Measurements from ENCODE around the gene TEX19. TPM values are rescaled to one million over a fixed set of nuclear protein-coding genes. Genes with fewer than 3 reads are reported as not detected.

The TEX19 gene
- total and polyA plus RNA-seq, 10 of the 15 experiments (the other 5 are each of a cell fraction or from before 2014, with no cell fraction given): 0.03 to 0.32 (median 0.13) TPM; not detected in 3

GRCh38 chr17:82389379-82389778, 30.3 kb downstream of the TEX19 start:
- Histone ChIP-seq H4K20me1 (ENCODE audit: control insufficient read depth, insufficient read depth) (no peaks in the 10 kb centered on the region), H3K27ac (ENCODE audit: control insufficient read depth, insufficient read depth) (no peak overlapping the region), H3K36me3 (ENCODE audit: control insufficient read depth in 2 of 2, insufficient read depth in 2 of 2, low read length in 1 of 2) (no peaks in the 10 kb centered on the region; a peak in 2 of 4 replicates), H3K9ac (ENCODE audit: control insufficient read depth, insufficient read depth, low read length) (no peak overlapping the region), H3K4me2 (ENCODE audit: control insufficient read depth, insufficient read depth) (no peak overlapping the region), H3K4me1 (ENCODE audit: control insufficient read depth, insufficient read depth, low read length) (no peaks in the 10 kb centered on the region), H3K27me3 (replicated peaks in 1 of 2; ENCODE audit: control insufficient read depth in 2 of 2, insufficient read depth in 2 of 2, low read length in 1 of 2) (no peaks in the 10 kb centered on the region), H3K79me2 (ENCODE audit: control insufficient read depth, insufficient read depth, low read length) (no peaks in the 10 kb centered on the region), H3K4me3 (no peak overlapping the region), H3K9me3 (replicated peaks; ENCODE audit: control insufficient read depth, insufficient read depth, low read length) (no peaks in the 10 kb centered on the region), H2AFZ (ENCODE audit: control insufficient read depth, low read depth, low read length) (no peak overlapping the region)
- TF ChIP-seq SRF (IDR thresholded peaks at IDR 0.05; ENCODE audit: low read depth in 2 of 2, low read length in 2 of 2): no peak
- TF ChIP-seq CTCF (IDR thresholded peaks at IDR 0.05 in 2 of 3, conservative IDR thresholded peaks at IDR 0.05 in 1 of 3; ENCODE audit: control insufficient read depth in 2 of 3, extremely low read depth in 1 of 3, insufficient read depth in 1 of 3, low read depth in 3 of 3, low read length in 3 of 3): no peak
- TF ChIP-seq ZNF24 (IDR thresholded peaks at IDR 0.05): no peak
- TF ChIP-seq NFYB (IDR thresholded peaks at IDR 0.05; ENCODE audit: insufficient read depth, low read depth, low read length): no peak
- TF ChIP-seq POU2F2 (IDR thresholded peaks at IDR 0.05; ENCODE audit: borderline replicate concordance, low read depth, low read length): no peak
- TF ChIP-seq WRNIP1 (IDR thresholded peaks at IDR 0.05; ENCODE audit: borderline replicate concordance, low read depth, low read length): no peak
- no peak for TF ChIP-seq BHLHE40 (IDR thresholded peaks at IDR 0.05; ENCODE audit: borderline replicate concordance in 1 of 2, low read depth in 2 of 2, low read length in 1 of 2)
- TF ChIP-seq ZNF622 (IDR thresholded peaks at IDR 0.05): no peak
- no peak for TF ChIP-seq BRCA1 (IDR thresholded peaks at IDR 0.05; ENCODE audit: low read depth, low read length)
- no peak for TF ChIP-seq NBN (IDR thresholded peaks at IDR 0.05)
- no peak for TF ChIP-seq ATF2 (IDR thresholded peaks at IDR 0.05; ENCODE audit: low read length)
- TF ChIP-seq TAF1 (IDR thresholded peaks at IDR 0.05; ENCODE audit: borderline replicate concordance, low read depth, low read length): no peak
- TF ChIP-seq ZBTB33 (IDR thresholded peaks at IDR 0.05): no peak
- TF ChIP-seq NKRF (conservative IDR thresholded peaks at IDR 0.05): no peak
- no peak for TF ChIP-seq ATF7 (IDR thresholded peaks at IDR 0.05; ENCODE audit: low read depth)
- in situ Hi-C loops (cut with MboI) (no loop called here), intact Hi-C loops (cut with micrococcal nuclease; ENCODE audit: unreplicated experiment) (no loop called here)
- 82% methylated on average over 10 of the region's 10 CpGs for WGBS (ENCODE audit: insufficient coverage, insufficient replicate concordance, low lambda C conversion rate, missing lambda C conversion rate)
- no peak for DNase-seq (ENCODE audit: low read depth, low spot score)
- ChIA-PET RAD21 (ENCODE audit: unreplicated experiment) (no interaction called here), CTCF (no interaction called here), POLR2A (no interaction called here), SMC1A (ENCODE audit: uncharacterized antibody, unreplicated experiment) (no interaction called here)
- no peak for ATAC-seq
- no TSS peak for BruUV-seq (replicated peaks)
- no peak for FAIRE-seq
